AG10803 (cell line): ENCODE results near the gene TMEM187.

Source experiments
- DNase-seq: peaks from one replicate; pipeline ENCODE4 v3.0.0; 2010; ENCODE audit warnings: low read depth
- H3K4me3 ChIP-seq: 2 replicates; pipeline ENCODE4 v1.5.1; 2011; ENCODE audit warnings: mild to moderate bottlenecking, low read length, control low read depth
- CTCF ChIP-seq: conservative IDR thresholded peaks from 2 replicates; pipeline ENCODE4 v1.5.1; 2011; ENCODE audit warnings: mild to moderate bottlenecking, low read length, control low read depth, inconsistent platforms

Gene TMEM187

GRCh38 chrX:154019633-154020528 is 47.3 kb downstream of the TMEM187 start, which contains the start of gene IRAK1:
IRAK1 (minus strand) TSS chrX:154019902; CDS start chrX:154019812, 90 bp downstream.
- TF ChIP-seq CTCF, result no peak
- DNase-seq, result peak; percentile 51
- H3K4me3 ChIP-seq, result peak within 1 kb of the TSS; percentile 62

- peak overlapping the region; percentile 56 for H3K4me3 ChIP-seq
- no peak for TF ChIP-seq CTCF
- DNase-seq, result peak; percentile 38
These were observed 48.1 kb downstream of the TMEM187 start for GRCh38 chrX:154020536-154021115.

- peak; percentile 62 for DNase-seq
- H3K4me3 ChIP-seq, result no peak overlapping the region
- peak; percentile 8; the same call in 1 of the 2 replicates for TF ChIP-seq CTCF
These were observed 48.6 kb downstream of the TMEM187 start for GRCh38 chrX:154021131-154021611.

GRCh38 chrX:154022108-154022507 is 49.6 kb downstream of the TMEM187 start:
- no peak for DNase-seq
- no peak for TF ChIP-seq CTCF
- H3K4me3 ChIP-seq, result no peak overlapping the region

- H3K4me3 ChIP-seq, result no peak overlapping the region
- no peak for TF ChIP-seq CTCF
- DNase-seq, result no peak
These were observed 50.9 kb downstream of the TMEM187 start for GRCh38 chrX:154023276-154024000.

- no peak for TF ChIP-seq CTCF
- DNase-seq, result no peak
- H3K4me3 ChIP-seq, result no peak overlapping the region
These were observed 51.7 kb downstream of the TMEM187 start for GRCh38 chrX:154024271-154024670.
